OCI-LY7 (cell line): Measurements from ENCODE around the gene NPM3. TPM values are rescaled to one million over a fixed set of nuclear protein-coding genes. Genes with fewer than 3 reads are reported as not detected.

Source experiments
- BruUV-seq: library from RNA; stranded (reverse); fragments of 400-500 nt; replicated peaks from 2 replicates; lab custom pipeline; 2021; lab: Mats Ljungman, UMichigan
- CTCF ChIA-PET: fragments of 300-600 bp; sonication (Branson Sonifier 250); formaldehyde crosslinking; loops from one replicate; lab custom pipeline; 2022; ENCODE audit warnings: antibody characterized with exemption; ENCODE audit not compliant: unreplicated experiment; lab: Charles Lee
- POLR2A ChIA-PET: fragments of 300-600 bp; sonication (Branson Sonifier 250); formaldehyde crosslinking; loops from one replicate; lab custom pipeline; 2022; ENCODE audit warnings: antibody characterized with exemption; lab: Charles Lee
- DNase-seq: peaks from one replicate; pipeline ENCODE4 v3.0.0-alpha.2; 2015; ENCODE audit warnings: low spot score
- H2AFZ ChIP-seq: fragments of 200-600 bp; sonication (generic), shearing (Covaris generic); 2 replicates; pipeline ENCODE4 v1.6.1; 2014; ENCODE audit warnings: mild to moderate bottlenecking, antibody characterized with exemption, low read length, moderate library complexity
- H3K27ac ChIP-seq: fragments of 200-600 bp; sonication (generic); 2 replicates; pipeline ENCODE4 v1.5.1; 2014; ENCODE audit warnings: mixed run types, low read depth, mild to moderate bottlenecking, moderate library complexity, low read length, inconsistent platforms; ENCODE audit not compliant: poor library complexity, severe bottlenecking
- H3K36me3 ChIP-seq: fragments of 200-600 bp; sonication (generic); 2 replicates; pipeline ENCODE4 v1.6.1; 2014; ENCODE audit warnings: mild to moderate bottlenecking, antibody characterized with exemption, low read length, moderate library complexity, mixed read lengths; ENCODE audit not compliant: insufficient read depth
- H3K4me1 ChIP-seq: fragments of 200-600 bp; sonication (generic); 2 replicates; pipeline ENCODE4 v1.5.1; 2014; ENCODE audit warnings: mild to moderate bottlenecking, low read length; ENCODE audit not compliant: insufficient read depth, poor library complexity, severe bottlenecking
- H3K4me2 ChIP-seq: fragments of 200-600 bp; sonication (generic); 2 replicates; pipeline ENCODE4 v1.6.1; 2014; ENCODE audit warnings: mild to moderate bottlenecking, low read length
- H3K4me3 ChIP-seq: fragments of 200-600 bp; sonication (generic); 2 replicates; pipeline ENCODE4 v1.5.1; 2014; ENCODE audit warnings: mild to moderate bottlenecking, low read depth, low read length; ENCODE audit not compliant: poor library complexity, severe bottlenecking
- H3K79me2 ChIP-seq: fragments of 200-600 bp; sonication (generic); 2 replicates; pipeline ENCODE4 v1.6.1; 2016; ENCODE audit warnings: low read depth, mild to moderate bottlenecking, low read length, moderate library complexity, mixed read lengths; ENCODE audit not compliant: insufficient read depth
- H3K9me2 ChIP-seq: fragments of 200-600 bp; sonication (generic); 2 replicates; pipeline ENCODE4 v1.6.1; 2016; ENCODE audit warnings: mild to moderate bottlenecking, low read length, mixed read lengths; ENCODE audit not compliant: insufficient read depth
- H3K9me3 ChIP-seq: fragments of 200-600 bp; sonication (generic); 2 replicates; pipeline ENCODE4 v1.6.1; 2014; ENCODE audit warnings: mild to moderate bottlenecking, mixed run types, low read length, mixed read lengths
- H4K20me1 ChIP-seq: fragments of 200-600 bp; sonication (generic); 2 replicates; pipeline ENCODE4 v1.6.1; 2014; ENCODE audit warnings: mild to moderate bottlenecking, antibody characterized with exemption, low read length, moderate library complexity, mixed read lengths; ENCODE audit not compliant: insufficient read depth
- EZH2phosphoT487 ChIP-seq: fragments of 200-600 bp; sonication (generic); IDR thresholded peaks from 2 replicates; pipeline ENCODE4 v1.6.1; 2018; ENCODE audit warnings: low read depth, borderline replicate concordance, mild to moderate bottlenecking, mixed run types, antibody characterized with exemption, low read length, moderate library complexity, mixed read lengths
- intact Hi-C: fragments of 100-400 bp; cut with micrococcal nuclease; formaldehyde crosslinking; loops from one replicate; pipeline ENCODE4 v1.10.0; 2022; ENCODE audit not compliant: unreplicated experiment
- total RNA-seq, 2 experiments: library from RNA; depleted of rRNA in 1 of 2; stranded (reverse); fragments of >200 nt in 1 of 2; shearing (Covaris generic) in 1 of 2; gene quantifications; 2 replicates each; pipeline ENCODE4 v1.2.3, GENCODE V29; 2014 to 2022
- TF ChIP-seq, protein P1 (sequence below): fragments of 200-600 bp; sonication (generic); conservative IDR thresholded peaks from 2 replicates; pipeline ENCODE4 v1.5.1; 2014; ENCODE audit warnings: mild to moderate bottlenecking, antibody characterized with exemption, low read length, moderate library complexity, mixed read lengths

NPM3 gene
- total RNA-seq, 2 experiments from 2014 or later: 111 to 115 TPM

DNA sequence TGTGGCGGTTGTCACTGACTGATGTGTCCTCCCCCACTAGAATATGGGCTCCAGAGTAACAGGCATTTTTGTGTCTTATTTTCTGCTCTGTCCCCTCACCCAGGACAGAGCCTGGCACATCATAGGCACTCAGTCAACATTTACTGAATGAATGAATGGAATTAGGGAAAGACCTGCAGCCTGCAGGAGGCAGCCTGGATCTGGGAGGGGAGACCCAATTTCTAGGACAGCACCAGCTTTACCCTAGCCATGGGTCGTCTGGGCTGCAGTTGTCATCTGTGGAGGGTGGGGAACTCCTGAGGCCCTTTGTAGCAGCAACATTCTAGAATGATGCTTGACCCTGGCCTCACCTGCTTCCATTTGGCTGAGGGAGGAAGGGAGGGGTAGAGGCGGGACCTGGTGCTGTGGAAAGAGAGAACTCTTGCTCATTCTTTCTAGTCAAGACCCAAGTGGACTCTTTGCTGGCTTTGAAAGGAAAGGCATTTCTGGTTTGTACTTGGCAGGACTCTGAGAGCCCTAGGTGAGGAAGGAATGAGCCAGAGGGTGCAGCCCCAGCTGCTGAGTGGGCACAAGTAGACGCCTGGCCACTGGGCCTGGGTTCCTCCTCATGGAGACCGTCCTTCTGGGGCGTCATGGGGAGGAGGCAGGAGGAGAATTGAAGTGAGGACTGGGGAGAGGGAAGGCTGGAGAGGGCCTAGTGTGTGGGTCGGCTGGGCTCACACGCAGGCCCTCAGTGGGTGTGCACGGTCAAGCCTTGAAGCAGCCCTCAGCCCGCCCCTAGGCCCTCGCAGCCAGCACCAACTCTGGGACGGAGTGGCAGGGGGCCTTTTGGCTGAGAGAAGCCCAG is 16.3 kb downstream of the NPM3 start:
- CTCF ChIA-PET: interaction anchor here (1.7 kb wide), 1 partner anchor 165 kb away, joined by 7 read pairs; no protein-coding TSS in a partner anchor
- no peaks in the 10 kb centered on the region for H3K36me3 ChIP-seq
- H3K4me2 ChIP-seq: no peak overlapping the region
- no TSS peak for BruUV-seq
- no peak overlapping the region for H3K4me3 ChIP-seq
- POLR2A ChIA-PET: no interaction called here
- DNase-seq: no peak
- H3K9me2 ChIP-seq: no peaks in the 10 kb centered on the region
- no peaks in the 10 kb centered on the region for H3K4me1 ChIP-seq
- H3K9me3 ChIP-seq: no peaks in the 10 kb centered on the region
- no peaks in the 10 kb centered on the region for H3K79me2 ChIP-seq
- no peak overlapping the region for H2AFZ ChIP-seq
- H3K27ac ChIP-seq: no peak overlapping the region
- H4K20me1 ChIP-seq: no peaks in the 10 kb centered on the region
- TF ChIP-seq, protein P1, sequence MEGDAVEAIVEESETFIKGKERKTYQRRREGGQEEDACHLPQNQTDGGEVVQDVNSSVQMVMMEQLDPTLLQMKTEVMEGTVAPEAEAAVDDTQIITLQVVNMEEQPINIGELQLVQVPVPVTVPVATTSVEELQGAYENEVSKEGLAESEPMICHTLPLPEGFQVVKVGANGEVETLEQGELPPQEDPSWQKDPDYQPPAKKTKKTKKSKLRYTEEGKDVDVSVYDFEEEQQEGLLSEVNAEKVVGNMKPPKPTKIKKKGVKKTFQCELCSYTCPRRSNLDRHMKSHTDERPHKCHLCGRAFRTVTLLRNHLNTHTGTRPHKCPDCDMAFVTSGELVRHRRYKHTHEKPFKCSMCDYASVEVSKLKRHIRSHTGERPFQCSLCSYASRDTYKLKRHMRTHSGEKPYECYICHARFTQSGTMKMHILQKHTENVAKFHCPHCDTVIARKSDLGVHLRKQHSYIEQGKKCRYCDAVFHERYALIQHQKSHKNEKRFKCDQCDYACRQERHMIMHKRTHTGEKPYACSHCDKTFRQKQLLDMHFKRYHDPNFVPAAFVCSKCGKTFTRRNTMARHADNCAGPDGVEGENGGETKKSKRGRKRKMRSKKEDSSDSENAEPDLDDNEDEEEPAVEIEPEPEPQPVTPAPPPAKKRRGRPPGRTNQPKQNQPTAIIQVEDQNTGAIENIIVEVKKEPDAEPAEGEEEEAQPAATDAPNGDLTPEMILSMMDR: no peak
- no peak for TF ChIP-seq EZH2phosphoT487
- intact Hi-C loops: no loop called here

DNA sequence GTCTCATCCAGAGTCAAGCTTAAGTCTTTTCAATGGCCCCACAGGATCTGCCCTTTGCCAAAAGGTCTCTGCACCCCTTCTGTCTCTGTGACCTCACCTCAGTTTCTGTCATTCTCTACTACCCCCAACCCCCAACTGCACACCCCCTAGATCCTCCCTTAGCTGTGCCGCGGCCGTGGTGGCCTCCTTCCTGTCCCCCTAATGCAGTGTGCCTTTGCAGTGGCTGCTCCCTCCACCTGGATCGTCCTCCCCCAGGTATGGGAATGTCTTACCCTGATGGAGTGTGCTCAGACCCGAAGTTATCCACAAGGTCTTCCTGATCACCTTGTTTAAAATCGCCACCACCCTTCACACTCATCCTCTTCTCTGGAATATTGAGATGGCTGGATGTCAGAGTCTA is 16.9 kb downstream of the NPM3 start:
- no peak for DNase-seq
- no peak overlapping the region for H2AFZ ChIP-seq
- no peak overlapping the region for H3K27ac ChIP-seq
- TF ChIP-seq, protein P1: no peak
- TF ChIP-seq EZH2phosphoT487: no peak
- H3K4me2 ChIP-seq: no peak overlapping the region
- H3K4me1 ChIP-seq: no peaks in the 10 kb centered on the region
- CTCF ChIA-PET: no interaction called here
- no peaks in the 10 kb centered on the region for H3K79me2 ChIP-seq
- no peaks in the 10 kb centered on the region for H4K20me1 ChIP-seq
- POLR2A ChIA-PET: no interaction called here
- intact Hi-C loops: no loop called here
- no peaks in the 10 kb centered on the region for H3K9me2 ChIP-seq
- H3K36me3 ChIP-seq: no peaks in the 10 kb centered on the region
- H3K9me3 ChIP-seq: no peaks in the 10 kb centered on the region
- H3K4me3 ChIP-seq: no peak overlapping the region
- no TSS peak for BruUV-seq

DNA sequence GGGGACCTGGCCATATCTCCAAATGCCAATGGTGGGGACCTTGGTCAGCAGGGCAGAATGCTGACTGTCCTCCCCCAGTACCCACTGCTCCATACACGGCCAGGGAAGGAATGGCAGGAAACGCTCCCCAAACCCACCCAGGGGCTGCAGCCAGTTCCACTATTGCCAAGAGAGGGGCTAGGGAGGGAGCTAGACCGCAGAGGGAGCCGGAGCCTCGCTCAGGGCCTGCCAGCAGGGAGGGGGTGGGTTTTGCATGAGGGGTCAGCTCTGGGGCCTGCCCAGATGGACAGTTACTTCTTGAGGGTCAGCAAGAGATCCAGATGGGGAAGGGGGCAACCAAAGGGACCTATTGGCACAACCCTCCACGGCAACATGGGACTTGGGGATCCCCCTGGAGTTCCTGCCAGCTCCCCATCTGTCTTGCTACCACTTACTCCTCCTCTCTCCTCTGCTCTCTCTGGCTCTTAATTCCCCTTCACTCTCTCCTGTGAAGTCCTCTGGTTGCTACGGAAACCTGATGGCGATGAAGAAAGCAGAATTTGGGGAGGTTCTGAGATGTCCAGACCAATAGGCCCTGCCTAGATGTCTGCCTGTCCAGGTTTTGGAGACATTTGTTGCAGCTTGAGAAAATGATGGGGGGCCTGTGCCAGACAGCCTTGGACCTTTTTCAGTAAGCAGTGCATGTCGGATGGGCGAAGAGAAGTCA is 20.0 kb downstream of the NPM3 start:
- no peak for TF ChIP-seq EZH2phosphoT487
- TF ChIP-seq, protein P1: no peak
- DNase-seq: no peak
- CTCF ChIA-PET: no interaction called here
- Histone ChIP-seq H3K9me3 (no peaks in the 10 kb centered on the region), H3K4me3 (no peak overlapping the region), H3K4me1 (no peaks in the 10 kb centered on the region), H2AFZ (no peak overlapping the region), H4K20me1 (no peaks in the 10 kb centered on the region), H3K27ac (no peak overlapping the region), H3K79me2 (no peaks in the 10 kb centered on the region), H3K36me3 (no peaks in the 10 kb centered on the region), H3K4me2 (no peak overlapping the region), H3K9me2 (no peaks in the 10 kb centered on the region)
- POLR2A ChIA-PET: no interaction called here
- no TSS peak for BruUV-seq
- intact Hi-C loops: no loop called here
